ENCODE measurements around the gene C3orf38.
"Not testable (repeated sequence)": the region's sequence is repeated elsewhere in the genome, so short reads cannot be mapped to it uniquely, and the experiment has no call there.

The C3orf38 gene

DNA sequence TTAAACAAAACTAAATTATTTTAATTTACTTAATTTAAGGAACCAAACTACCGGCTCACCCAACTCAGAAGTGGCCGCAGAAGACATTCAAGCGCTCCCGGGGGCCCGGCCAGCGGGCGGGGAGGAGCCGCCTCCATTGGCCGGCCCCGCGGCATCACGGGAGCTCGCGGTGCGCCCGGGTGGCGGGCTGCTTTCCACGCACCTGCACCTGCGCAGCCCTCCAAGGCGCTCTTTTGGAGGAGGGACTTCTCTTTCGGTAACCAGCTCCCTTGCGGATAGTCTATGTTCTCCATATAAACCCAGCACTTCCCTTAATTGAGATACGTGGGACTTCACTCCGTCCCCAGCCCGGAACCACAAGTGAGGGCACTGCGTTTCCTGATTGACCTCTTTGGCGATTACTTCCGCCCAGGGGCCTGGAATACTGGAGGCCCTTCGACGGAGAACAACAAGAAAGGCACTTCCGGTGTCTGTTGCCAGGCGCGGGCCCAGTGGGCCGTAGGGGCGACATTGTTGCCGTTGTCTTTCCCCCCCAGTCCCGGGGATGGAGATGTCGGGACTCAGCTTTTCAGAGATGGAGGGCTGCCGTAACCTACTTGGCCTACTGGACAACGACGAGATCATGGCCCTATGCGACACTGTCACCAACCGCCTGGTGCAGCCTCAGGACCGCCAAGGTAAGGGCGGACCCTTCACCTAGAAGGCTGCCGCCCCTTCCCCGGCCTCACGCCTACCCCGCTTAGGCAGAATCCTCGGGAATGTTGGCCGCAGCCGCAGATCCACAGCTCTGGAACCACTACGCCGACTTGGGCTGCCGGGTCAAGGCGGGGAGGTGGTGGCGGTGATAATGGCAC, at the start of gene C3orf38:
Gene C3orf38, plus strand, starts transcription at position 451 of the 854 bp plus-strand sequence. Its CDS starts 94 bp downstream, at position 545.
- DNase-seq = peak; percentile 90

DNA sequence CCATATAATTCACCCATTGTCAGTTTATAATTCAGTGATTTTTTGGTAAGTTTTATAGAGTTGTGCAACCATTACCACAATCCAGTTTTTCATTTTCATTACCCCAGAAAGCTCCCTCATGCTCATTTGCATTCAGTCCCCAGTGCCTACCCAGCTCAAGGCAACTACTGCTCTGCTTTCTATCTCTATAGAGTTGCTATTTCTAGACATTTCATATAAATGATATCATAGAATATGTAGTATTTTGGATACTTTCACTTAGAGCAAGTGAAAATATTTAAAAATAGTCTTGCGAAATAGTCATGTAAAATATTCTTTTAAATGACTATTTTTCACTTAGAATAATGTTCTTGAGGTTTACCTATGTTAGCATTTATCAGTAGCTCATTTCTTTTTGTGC, 48.6 kb upstream of the C3orf38 start:
- DNase-seq = no peak

DNA sequence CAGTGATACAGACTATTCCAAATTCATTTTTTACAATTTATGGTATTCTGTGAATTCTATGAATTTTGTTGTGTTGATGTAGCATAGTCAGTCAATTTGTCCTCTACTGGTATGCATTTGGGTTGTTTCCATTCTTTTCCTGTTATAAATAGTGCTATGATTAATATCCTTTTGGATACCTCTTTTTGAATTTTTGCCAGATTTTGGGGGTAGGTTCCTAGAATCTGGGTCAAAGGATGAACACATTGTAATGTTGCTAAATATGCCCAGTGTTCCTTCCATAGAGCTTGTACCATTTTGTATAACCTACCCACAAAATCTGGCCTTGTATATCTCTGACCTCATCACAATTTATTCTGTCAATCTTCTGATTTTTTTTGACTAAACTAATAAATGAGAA, 44.4 kb upstream of the C3orf38 start:
- no peak for DNase-seq

DNA sequence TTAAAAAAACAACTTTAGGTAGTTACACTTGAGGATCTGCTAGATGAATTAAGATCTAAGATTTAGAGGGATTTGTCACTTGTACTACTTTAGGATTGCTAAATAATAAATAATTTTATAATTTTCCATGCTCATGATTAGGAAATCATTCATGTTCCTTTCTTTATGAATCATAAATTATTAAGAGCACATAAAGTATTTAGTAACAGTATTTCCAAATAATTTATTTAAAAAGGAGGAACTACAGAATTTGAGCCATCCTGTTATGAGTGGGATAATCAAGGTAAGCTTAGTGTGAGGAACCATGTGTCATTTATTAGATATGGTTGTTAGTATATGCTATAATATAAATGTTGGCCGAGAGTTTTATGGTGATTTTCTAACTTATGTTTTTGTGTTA, 37.5 kb upstream of the C3orf38 start:
- no peak for DNase-seq

DNA sequence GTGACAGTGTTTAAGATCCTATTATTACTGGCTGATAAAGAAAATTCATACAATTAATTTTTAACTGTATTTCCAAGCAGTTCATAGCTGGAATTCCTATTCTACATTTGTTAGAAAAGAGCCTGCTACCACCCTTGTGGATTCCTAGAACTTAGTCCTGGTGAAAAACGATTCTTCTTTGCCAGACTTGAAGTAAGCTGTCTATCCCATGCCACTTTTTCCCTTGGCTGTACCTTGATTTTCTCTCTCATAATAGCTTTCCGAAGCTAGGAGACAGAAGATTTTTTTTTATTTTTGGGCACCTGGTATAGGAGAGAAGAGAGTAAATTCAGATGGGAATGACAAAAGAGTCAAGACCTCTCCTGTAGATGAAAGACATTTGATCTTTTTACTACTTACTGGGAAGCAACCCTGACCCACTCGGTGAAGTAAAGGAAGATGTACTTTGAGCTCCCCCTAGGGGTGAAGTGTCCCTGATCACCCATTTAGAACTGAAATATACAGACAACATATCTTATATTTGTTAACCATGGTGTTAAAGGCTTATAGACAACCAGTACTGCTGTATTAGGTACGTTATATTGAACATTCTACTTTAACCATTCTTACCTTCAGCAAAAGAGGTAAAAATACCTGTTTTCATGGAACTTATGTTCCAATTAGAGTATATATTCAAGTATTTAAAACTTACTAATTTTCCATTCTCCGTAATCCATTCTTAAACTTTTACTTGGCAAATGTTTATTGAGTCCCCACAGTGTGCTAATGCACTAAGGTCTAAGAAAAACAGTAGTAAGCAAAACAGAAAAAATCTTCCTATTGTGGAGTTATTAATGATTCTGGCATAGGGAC, 36.2 kb upstream of the C3orf38 start:
- DNase-seq = peak; percentile 68

DNA sequence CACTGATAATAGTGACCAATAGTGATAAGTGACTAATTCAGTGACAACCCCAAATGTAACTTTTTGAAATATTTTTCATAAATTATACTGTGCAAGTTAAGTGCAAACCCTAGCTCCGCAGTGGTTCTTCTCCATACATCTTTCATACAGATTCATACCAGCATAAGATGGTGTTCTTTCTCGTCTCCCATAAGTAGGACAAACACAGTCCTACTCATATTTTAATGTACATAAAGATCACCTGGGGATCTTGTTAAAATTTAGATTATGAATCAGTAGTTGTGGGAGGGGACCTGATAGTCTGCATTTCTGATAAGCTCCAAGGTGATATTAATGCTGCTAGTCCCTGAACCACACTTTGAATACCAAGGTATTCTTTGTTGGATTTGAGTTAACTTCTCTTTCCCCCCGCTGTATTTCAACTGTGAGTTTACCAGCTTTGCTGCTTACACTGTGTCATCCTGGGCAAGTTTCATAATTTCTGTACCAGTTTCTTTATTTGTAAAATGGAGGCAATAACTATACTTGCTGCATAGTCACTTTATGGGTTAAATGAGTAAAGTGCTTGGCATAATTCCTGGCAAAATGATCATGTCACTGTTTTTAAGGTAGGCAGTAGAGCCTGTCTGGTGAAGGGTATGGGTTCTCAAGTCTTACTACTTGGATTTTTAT, 34.7 kb upstream of the C3orf38 start:
- no peak for DNase-seq

DNA sequence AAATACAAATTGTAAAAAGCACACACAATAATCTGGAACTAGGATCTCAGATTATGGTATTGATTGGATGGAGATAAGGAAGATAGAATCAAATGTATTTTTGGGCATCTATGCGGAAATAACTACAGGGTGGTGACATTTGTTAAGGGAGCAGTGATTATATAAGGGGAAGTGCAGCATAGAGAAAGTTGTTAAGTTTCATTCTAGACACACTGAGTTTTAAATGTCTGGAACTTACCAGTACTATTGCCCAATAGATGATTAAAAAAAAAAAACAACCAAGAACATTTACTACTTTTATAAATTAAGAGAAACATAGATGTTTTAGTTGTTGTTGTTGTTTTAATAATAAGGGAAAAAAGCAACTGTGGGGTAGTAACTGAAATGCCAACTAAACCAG, 32.1 kb upstream of the C3orf38 start:
- DNase-seq = peak; percentile 82

DNA sequence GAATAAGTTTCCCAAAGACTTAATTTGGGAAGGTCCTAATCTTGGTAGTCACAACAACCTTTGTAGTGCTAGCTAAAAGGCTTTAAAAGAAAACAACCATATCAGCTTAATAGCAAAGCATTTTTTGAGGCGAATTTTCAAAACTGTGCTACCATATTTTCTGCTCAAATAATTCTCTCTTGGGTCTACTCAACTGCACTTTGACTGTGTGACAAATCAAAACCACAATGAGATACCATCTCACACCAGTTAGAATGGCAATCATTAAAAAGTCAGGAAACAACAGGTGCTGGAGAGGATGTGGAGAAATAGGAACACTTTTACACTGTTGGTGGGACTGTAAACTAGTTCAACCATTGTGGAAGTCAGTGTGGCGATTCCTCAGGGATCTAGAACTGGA, 31.2 kb upstream of the C3orf38 start:
- not testable (repeated sequence) for DNase-seq

DNA sequence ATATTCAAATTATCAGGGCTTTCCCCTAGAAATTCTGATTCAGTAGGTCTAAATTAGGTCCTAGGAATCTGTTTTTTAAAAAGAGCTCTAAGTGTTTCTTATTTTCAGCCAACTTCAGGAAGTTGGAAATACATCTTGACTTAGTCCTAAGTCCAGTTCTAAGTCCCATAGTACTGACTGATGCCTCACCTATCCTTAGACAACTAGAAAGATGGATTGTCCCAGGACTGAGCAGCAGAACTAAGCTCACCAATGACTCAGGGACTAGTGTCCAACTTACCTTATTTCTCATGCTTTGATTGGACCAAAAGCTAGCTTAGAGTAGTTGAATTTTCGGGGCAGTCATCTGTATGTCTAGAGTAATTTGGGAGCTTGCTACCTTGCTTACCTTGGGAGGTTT, 26.2 kb upstream of the C3orf38 start:
- DNase-seq = no peak

DNA sequence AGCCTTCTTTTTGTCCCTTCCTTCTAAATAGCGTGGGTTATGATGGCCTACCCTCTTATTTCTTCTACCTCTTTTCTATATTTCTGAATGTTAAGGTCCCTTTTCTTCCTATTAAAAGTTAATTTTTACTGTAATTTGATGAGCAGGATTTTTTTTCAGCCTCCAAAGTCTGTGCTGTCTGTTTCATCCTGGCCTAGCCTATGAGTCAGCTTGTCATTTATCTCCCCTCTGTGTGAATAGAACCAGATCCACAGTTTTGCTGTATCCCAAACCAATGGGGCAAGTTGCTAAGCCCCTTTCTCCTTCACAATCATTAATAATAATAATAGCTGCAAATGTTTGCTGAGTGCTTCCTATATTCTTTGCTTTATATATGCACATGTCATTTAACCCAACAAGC, 18.1 kb upstream of the C3orf38 start:
- no peak for DNase-seq

DNA sequence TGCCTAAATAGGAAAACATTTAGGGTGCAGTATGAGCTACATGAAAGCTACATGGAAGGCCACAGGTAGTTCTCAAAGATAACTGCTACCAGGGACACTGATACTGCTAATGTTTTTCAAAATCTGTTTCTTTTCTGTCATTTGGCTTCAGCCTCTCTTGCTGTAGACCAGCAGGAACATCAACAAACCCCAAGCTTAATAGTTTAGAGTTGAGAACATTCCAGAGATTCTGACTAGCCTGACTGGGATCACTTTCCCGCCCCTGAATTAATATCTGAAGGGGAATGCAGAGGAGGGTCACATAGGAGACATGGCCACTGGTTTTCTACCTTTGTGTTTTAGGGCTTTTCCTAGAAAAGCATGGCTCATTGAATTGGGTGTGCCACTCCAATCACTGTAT, 16.9 kb upstream of the C3orf38 start:
- no peak for DNase-seq

DNA sequence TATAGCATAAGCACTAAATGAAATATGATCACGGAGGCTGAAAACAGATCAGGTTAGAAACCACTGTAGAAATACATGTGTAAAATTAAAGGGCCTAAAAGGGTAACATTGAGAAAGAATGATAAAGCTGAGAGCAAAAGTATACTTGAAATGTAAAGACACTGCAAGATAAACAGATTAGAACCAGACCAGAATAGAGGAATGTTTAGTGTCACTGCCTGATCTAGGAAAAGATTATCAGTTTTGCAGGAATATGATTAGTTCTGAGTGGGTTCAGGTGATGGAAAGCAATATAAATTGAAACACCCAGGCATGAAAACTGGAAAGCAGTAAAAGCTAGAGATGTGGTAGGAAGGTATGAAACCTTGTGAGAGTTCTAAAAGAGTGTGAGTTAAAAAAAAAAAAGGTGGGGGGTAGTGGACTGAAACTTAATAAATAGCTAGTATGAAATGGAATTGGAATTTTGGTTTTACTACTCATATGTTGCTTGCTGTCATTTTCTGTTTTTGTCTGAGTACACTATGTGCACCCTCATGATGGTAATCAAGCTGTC, 16.0 kb upstream of the C3orf38 start:
- DNase-seq = no peak

DNA sequence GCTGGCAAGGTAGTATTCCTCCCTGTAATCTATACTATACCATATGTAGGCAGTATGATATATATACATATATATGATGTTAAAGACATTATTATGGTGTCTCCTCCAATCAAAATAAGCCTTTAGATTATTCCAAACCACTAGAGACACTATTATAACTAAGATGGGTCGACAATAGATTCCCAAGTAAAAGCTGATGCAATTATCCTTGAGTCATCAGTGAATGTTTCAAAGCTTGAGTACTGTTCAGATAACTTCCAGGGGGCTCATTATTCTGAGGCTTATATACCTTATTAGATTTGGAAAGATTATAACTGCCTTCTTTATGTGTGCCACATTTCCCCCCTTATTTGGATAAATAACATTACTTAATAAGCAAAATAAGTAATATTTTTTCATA, 11.9 kb upstream of the C3orf38 start:
- DNase-seq = no peak

DNA sequence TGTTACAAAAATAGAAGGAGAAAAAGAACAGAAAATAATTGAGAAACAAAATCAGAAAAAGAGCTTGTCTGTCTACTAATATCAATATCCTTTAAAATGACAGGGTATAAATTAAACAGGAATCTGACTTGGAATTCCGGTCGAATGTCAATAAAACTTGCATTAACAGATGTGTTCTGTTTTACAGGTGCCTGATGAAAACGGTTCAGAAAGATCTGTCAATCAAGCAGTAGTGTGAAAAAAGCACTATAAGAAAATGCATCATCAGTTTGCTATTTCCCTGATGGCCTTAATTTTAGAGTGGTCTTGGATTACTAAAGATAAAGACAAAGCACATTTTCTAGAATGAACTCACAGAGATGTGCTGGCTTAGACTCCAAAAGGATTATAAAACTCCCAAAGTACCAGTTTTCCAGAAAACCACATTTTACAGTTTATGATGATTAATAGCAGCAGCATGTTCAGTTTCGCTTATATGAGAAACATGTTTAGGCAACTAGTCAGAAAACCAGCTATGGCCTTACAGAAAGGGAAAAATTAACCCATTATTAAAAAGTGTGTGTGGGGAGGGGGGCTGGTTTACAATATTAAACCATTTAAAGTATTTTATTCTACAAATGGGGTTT, 8.2 kb upstream of the C3orf38 start:
- no peak for DNase-seq

DNA sequence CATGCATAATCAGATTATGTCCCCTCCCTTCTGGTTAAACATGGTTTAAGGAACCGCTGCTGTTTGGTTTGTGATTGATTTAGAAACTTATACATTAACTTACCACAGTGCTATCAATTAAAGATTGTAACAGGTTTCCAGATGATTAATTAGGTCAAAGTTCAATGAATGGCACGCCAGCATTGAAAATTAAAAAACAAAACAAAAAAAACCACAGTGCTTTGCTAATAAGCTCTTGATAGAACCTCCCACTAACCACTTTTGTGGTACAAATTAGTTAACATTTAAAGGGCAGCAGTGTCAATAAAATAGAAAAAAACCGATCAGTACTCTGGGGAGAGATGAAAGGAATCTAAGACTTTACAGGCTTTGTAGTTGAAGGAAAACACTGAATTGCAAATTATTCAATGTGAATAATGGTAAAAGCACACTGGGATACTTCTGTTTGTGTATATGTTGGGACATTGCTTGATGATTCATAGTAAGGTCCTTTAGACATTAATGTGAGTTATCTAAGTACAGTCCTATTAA, 7.6 kb upstream of the C3orf38 start:
- DNase-seq = no peak

DNA sequence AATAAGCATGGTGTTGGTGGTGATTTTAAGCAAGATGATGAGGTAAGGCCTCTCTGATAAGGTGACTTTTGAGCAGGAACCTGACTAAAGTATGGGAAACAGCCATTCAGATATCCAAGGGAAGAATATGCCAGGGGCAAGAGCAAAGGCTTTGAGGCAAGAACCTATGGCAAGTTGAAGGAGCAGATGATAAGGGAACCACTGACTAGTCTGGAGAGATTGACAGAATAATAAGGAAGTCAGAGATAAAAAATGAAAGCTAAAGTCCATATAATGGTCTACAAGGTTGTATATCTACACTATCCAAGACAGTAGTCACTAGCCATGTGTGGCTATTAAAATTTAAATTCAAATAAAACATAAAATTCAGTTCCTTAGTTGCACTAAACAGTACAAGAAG, 2.5 kb upstream of the C3orf38 start:
- peak; percentile 31 for DNase-seq

DNA sequence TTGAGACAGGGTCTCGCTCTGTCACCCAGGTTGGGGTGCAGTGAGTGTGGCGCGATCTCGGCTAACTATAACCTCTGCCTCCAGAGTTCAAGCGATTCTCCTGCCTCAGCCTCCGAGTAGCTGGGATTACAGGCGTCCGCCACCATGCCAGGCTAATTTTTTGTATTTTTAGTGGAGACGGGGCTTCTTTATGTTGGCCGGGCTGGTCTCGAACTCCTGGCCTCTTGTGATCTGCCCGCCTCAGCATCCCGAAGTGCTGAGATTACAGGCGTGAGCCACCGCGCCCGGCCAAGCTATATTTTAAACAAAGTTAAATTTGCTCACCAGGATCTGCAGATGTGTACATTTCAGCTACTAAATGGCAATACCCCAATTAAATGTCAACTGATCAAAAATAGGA, 1.1 kb upstream of the C3orf38 start:
- DNase-seq = no peak

DNA sequence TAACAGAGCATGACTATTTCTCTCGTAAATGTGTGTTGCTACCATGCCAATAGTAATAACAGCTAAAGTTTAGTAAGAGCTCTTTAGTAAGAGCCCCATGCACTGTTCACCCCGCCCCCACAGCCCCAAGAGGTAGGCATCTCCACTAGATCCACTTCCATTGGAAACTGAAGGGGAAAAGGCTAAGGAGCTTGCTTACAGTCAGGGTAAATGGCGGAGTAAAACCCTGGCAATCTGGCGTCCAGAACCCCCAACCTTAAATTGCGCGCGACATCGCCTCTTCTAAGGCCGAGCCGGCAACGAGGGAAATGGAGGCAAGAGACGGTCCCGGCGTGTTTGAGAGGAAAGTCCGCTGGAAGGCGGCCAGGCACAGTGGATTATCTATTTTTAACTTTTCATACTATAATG, 654 bp upstream of the C3orf38 start:
- DNase-seq = no peak

DNA sequence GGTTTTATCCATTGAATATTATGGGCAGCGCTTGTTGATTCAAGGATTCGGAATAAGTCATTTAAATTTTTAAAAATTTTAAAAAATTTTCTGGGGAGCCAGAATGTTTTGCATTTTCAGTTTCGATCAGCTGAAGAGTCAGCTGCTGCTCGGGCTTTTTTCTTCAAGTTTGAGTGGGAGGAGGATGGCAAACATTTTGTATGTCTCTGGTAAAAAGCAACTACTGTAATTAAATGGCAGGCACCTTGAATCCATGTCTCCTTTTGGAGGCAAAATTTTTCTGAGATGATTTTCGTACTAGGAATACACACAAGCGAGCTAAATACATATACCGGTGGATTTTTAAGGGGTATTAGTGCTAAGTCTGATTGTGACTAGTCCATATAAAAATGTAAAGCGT, 612 bp downstream of the C3orf38 start:
- DNase-seq = peak; percentile 24

DNA sequence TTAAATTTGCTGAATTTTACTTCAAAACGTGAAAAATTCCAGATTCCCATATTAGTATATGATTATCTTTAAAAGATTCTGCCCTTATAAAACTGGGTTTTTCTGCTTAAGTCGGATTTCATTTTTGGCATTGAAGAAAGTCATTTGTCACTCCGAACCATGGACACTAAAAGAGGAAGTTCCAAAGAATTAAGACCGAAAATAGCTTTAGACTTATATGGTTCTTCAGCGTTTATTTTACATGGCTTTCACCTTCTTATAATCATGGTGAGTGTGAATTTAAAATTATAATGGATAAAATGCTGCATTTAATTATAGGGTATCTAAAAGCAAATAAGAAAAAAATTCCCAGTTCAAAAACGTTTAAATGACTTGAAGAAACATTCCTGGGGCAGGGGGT, 1.0 kb downstream of the C3orf38 start:
- DNase-seq = peak; percentile 59

DNA sequence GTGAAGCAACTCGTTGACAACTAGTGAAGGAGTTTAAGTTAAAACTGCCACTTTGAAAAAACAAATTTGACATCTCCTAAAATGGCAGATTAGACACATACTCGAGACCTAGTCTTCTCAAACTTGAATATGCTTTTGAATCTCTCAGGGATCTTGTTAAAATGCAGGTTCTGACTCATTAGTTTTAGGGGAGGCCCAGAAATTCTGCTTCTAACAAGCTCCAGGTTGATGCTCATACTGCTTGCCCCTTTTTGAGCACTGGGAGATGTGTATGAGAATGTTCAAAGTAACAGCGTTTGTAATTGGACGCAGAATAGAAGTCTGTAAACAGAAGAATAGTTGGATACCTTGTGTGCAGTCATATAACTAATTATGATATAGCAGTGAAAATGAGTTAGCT, 1.6 kb downstream of the C3orf38 start:
- DNase-seq = no peak

DNA sequence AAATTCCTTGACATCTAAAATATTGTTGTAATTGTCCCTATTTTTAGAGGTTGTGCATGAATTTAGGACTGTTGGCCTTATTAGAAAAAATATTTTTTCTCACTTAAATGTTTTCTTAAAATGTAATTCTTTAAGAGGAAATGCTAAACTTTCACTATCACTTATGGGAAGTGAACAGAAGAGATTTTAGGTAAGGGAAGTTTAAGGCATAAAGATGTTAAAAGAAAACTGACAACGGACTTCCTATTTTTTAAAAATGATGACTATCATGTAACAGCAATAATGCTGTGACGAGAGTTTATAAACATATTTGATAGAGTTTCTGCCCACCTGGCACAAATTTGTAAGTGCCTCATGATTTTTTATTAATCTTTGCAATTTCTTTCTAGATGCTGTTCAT, 3.1 kb downstream of the C3orf38 start:
- DNase-seq = no peak
